DOHH2 (cell line): ENCODE results near the gene SEMA4C.

ENCODE experiments used
- H3F3A ChIP-seq: fragments of 200-600 bp; sonication (generic), shearing (Covaris generic); 2 replicates; pipeline ENCODE4 v1.6.0; 2016; ENCODE audit warnings: antibody characterized with exemption, mild to moderate bottlenecking; ENCODE audit not compliant: control insufficient read depth, insufficient read depth
- H3K27ac ChIP-seq: fragments of 200-600 bp; sonication (generic); 2 replicates; pipeline ENCODE4 v1.5.1; 2014; ENCODE audit warnings: low read depth, mild to moderate bottlenecking, low read length, moderate library complexity
- H3K27me3 ChIP-seq: fragments of 200-600 bp; sonication (generic); 2 replicates; pipeline ENCODE4 v1.6.1; 2014; ENCODE audit warnings: mild to moderate bottlenecking, low read length, mixed read lengths; ENCODE audit not compliant: control insufficient read depth
- H3K36me3 ChIP-seq: fragments of 200-600 bp; sonication (generic); 2 replicates; pipeline ENCODE4 v1.6.1; 2014; ENCODE audit warnings: mild to moderate bottlenecking, low read length, moderate library complexity, mixed read lengths; ENCODE audit not compliant: control insufficient read depth
- H3K4me1 ChIP-seq: fragments of 200-600 bp; sonication (generic); 2 replicates; pipeline ENCODE4 v1.6.1; 2014; ENCODE audit warnings: mild to moderate bottlenecking, low read length, mixed read lengths; ENCODE audit not compliant: control insufficient read depth
- H3K4me2 ChIP-seq: fragments of 200-600 bp; sonication (generic); 2 replicates; pipeline ENCODE4 v1.6.0; 2014; ENCODE audit warnings: mild to moderate bottlenecking, low read length, moderate library complexity
- H3K4me3 ChIP-seq: fragments of 200-600 bp; sonication (generic); 2 replicates; pipeline ENCODE4 v1.5.1; 2014; ENCODE audit warnings: mild to moderate bottlenecking, low read length, mixed read lengths
- H3K79me2 ChIP-seq: fragments of 200-600 bp; sonication (generic); 2 replicates; pipeline ENCODE4 v1.6.1; 2014; ENCODE audit warnings: mild to moderate bottlenecking, low read length, mixed read lengths; ENCODE audit not compliant: control insufficient read depth
- H3K9me2 ChIP-seq: fragments of 200-600 bp; sonication (generic); replicated peaks from 2 replicates; pipeline ENCODE4 v1.6.1; 2014; ENCODE audit warnings: mild to moderate bottlenecking, low read length, mixed read lengths; ENCODE audit not compliant: control insufficient read depth
- H3K9me3 ChIP-seq: fragments of 200-600 bp; sonication (generic); 2 replicates; pipeline ENCODE4 v1.6.1; 2014; ENCODE audit warnings: antibody characterized with exemption, low read length, mixed read lengths; ENCODE audit not compliant: control insufficient read depth, insufficient read depth
- H4K20me1 ChIP-seq: fragments of 200-600 bp; sonication (generic); 2 replicates; pipeline ENCODE4 v1.6.0; 2014; ENCODE audit warnings: low read depth, mild to moderate bottlenecking, antibody characterized with exemption, low read length, moderate library complexity; ENCODE audit not compliant: control insufficient read depth, insufficient read depth
- CTCF ChIP-seq: fragments of 200-600 bp; sonication (generic); IDR thresholded peaks from one replicate; pipeline ENCODE4 v1.5.1; 2014; ENCODE audit warnings: antibody characterized with exemption, mild to moderate bottlenecking, low read depth, low read length; ENCODE audit not compliant: poor library complexity, severe bottlenecking
- EZH2phosphoT487 ChIP-seq: fragments of 200-600 bp; sonication (generic); IDR thresholded peaks from 2 replicates; pipeline ENCODE4 v1.6.1; 2017; ENCODE audit warnings: borderline replicate concordance, mild to moderate bottlenecking, antibody characterized with exemption, low read length, moderate library complexity, mixed read lengths

SEMA4C gene

GRCh38 chr2:96880891-96881273 lies 11.0 kb upstream of the SEMA4C start:
- Histone ChIP-seq H3K9me3 (no peaks in the 10 kb centered on the region), H3F3A (no peaks in the 10 kb centered on the region), H3K4me3 (no peak overlapping the region), H4K20me1 (no peaks in the 10 kb centered on the region), H3K79me2 (no peaks in the 10 kb centered on the region), H3K4me1 (no peaks in the 10 kb centered on the region), H3K9me2 (no peaks in the 10 kb centered on the region), H3K4me2 (no peak overlapping the region), H3K36me3 (no peaks in the 10 kb centered on the region), H3K27me3 (peaks cover 5% of the 10 kb centered on the region; the same call in 1 of the 2 replicates), H3K27ac (no peak overlapping the region)
- TF ChIP-seq EZH2phosphoT487 (no peak), CTCF (no peak)

- no peaks in the 10 kb centered on the region for H3F3A ChIP-seq
- peaks cover 16% of the 10 kb centered on the region for H3K27me3 ChIP-seq
- H3K9me3 ChIP-seq = no peaks in the 10 kb centered on the region
- H4K20me1 ChIP-seq = no peaks in the 10 kb centered on the region
- TF ChIP-seq CTCF (no peak), EZH2phosphoT487 (no peak)
- H3K4me2 ChIP-seq = no peak overlapping the region
- H3K27ac ChIP-seq = no peak overlapping the region
- H3K9me2 ChIP-seq = no peaks in the 10 kb centered on the region
- no peak overlapping the region for H3K4me3 ChIP-seq
- H3K79me2 ChIP-seq = no peaks in the 10 kb centered on the region
- H3K36me3 ChIP-seq = no peaks in the 10 kb centered on the region
- H3K4me1 ChIP-seq = no peaks in the 10 kb centered on the region
Measured at GRCh38 chr2:96879545-96880040, 9.7 kb upstream of the SEMA4C start.

- Histone ChIP-seq H3K4me1 (peaks cover 3% of the 10 kb centered on the region; the same call in 1 of the 2 replicates), H3K4me3 (no peak overlapping the region)
Measured at GRCh38 chr2:96878796-96879544, 9.1 kb upstream of the SEMA4C start.

More at GRCh38 chr2:96878796-96879544, 9.1 kb upstream of the SEMA4C start:
- H3F3A ChIP-seq = no peaks in the 10 kb centered on the region
- no peaks in the 10 kb centered on the region for H3K9me2 ChIP-seq
- H3K9me3 ChIP-seq = no peaks in the 10 kb centered on the region
- H3K27me3 ChIP-seq = peaks cover 22% of the 10 kb centered on the region
- no peaks in the 10 kb centered on the region for H3K79me2 ChIP-seq
- no peaks in the 10 kb centered on the region for H3K36me3 ChIP-seq
- TF ChIP-seq EZH2phosphoT487 = no peak
- TF ChIP-seq CTCF = no peak
- H3K4me2 ChIP-seq = no peak overlapping the region
- no peaks in the 10 kb centered on the region for H4K20me1 ChIP-seq
- H3K27ac ChIP-seq = no peak overlapping the region
